HTERT RPE-1 (cell line): ENCODE results near the gene CDK15.

ENCODE experiments used
- in situ Hi-C: fragments of 300-500 bp; cut with MboI; formaldehyde crosslinking; loops from 4 replicates; pipeline ENCODE4 v1.14.3; 2020; ENCODE audit warnings: low sequenced_read_pairs

Gene CDK15

DNA sequence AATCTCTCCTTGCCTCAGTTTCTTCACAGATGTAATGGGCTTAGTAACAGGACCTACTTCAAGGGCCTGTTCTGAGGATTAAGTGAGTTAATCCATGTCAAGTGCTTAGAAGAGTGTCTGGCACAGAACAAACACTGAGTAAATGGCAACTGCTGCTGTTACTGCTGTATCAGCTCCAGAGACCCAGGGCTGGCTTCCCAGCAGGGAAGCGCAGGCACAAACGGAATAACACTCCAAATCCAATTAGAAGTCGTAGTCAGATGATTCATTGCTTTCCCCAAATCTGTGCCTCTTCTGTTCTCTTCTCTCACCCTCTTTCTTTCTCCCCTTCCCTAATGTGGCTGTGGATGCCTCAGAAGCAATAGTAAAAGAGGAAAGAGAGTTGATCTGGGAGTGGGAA lies 126.2 kb downstream of the CDK15 start:
- in situ Hi-C loops, result no loop called here

DNA sequence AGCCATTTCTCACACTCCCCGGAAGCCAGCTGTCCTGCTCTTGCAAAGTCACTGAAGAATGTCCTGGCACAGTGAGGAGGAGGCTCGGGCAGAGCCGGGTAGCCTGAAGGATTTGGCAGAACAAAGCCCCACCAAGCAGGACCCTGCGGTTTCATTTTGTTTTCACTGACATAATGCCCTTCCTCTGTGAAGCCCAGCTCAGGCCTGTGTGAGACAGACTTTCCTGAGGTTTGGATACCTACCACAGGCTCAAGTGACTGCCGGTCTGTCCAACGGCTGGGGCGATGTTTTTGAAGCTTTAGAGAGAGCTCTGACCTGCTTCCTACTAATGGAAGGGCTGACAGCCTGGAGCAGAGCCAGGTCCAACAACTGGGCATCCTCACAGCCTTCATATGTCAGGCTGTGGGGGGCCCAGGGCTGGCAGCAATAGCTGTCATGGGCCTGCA lies 127.5 kb downstream of the CDK15 start:
- in situ Hi-C loops, result no loop called here

DNA sequence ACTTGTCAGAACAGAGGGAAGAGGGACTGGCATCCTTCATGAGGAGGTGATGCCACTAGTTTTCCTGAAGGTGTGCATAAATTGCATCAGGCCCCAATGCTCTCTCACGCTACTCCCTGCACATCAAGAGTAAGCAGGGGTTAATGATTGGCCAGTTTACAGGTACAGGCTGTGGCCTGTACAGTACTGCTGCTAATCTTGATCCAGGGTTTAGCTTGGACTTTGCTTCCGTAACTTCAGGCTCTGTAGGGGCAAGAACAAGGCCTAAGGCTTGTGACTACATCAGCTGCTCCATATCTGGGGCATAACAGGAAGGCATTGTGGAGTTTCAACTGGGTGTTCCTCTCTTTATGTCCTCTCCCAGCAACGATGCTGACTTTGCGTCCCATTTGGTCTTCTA lies 130.5 kb downstream of the CDK15 start:
- in situ Hi-C loops, result no loop called here

DNA sequence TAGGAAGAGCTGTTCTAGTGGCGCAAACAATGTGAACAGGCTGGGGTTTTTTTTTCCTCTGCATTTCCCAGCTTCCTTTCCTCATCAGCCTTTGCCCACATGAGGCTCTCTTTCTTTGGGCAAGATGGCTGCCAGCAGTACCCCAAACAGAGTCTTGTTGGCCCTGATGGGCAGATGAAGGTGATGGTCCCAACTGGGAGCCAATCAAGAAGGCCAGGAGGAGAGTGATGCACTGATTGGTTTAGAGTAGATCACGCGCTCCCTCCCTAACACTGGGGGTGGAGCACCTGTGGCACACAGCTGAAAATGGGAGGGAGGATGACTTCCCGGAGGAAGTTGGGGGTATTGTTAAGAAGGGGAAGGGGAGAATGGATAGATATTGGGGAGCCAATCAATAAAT lies 131.0 kb downstream of the CDK15 start:
- in situ Hi-C loops, result no loop called here

DNA sequence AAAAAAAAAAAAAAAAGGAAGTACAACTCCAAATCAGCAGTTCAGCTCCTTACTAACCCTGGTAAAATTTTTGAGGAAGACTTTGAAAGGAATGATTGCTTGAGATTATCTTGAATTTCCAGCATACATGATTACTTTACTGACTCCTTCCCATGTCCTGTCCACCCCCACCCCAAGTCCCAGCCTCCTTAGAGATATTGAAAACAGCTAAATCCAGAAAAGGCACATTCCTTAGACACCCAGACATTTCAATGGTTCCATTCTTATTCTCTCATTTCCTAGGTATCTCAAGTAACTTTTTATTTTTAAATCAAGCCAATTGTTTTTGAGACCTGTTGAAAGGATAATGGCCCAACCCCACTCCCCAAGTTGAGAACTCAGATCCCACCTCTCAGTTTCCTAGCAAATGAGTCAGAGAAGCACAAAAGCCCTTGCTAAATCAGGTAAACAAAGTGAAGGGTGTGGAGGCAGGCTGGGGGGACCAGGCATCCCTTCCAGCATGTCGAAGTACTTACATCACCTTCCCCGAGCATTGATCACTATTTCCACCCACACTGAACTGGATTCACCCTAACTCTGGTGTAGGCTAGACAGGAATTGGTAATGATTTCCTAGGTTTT lies 131.9 kb downstream of the CDK15 start:
- in situ Hi-C loops, result no loop called here

DNA sequence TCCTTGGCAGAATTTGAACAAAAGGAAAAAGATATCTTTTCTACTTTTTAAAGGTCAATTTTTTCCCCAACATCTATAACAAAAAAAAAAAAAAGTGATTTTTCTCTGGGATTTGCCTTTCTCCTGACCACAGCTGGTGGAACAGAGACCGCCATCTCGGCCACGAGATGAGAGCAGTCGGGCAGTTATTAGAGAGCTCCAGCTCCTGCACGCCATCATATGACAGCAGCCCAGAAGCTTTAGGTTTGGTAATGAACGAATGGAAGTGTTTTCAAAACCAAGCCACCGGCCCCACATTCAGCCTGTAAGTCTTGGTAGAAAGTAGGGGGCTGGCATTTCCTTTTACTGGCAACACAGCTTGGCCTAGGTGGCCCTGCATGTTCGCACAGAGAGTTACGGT lies 132.4 kb downstream of the CDK15 start:
- in situ Hi-C loops, result no loop called here

DNA sequence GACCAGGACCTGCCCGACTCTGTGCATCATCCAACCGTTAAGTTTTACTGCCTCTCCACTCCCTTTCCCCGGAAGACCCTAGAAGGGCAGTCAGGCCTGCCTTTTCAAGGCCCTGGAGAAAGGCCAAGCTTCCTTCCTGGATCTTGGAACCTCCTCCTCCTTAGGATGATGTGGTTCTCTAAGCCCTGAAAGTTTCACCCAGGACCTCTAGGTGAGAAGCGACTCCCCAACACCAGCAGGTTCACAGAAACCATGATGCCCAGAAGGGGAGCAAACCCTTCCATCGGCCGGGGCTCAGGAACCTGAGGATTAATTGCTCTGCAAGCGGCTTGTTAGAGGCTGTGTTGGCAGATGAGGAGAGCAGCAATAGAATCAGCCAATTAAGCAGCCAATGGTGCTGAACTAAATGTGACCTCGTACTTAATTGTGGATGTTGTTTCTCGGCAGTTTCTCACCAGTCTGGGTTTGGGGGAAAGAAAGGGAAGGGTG lies 133.2 kb downstream of the CDK15 start:
- in situ Hi-C loops, result no loop called here

DNA sequence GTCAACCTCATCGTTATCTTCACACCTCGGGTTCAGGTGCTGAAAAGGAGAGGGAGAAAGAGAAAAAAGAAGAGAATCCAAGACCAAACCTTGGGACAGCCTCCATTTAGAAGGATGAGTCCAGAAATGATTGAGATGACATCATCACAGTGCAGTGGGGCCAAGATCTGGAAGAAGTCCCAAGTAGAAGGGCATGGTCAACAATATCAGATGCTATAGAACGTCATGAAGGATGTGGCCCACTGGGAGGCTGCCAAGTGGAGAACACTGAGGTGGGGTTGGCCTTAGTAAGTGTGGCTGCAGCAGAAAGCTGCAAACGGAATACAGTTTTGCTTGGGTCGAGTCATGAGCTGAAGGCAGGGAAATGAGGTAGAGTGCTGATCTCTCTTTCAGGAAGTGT lies 136.2 kb downstream of the CDK15 start:
- in situ Hi-C loops, result no loop called here
